SU-DHL-6 (cell line): ENCODE results near the gene NEGR1.

Source experiments
- H2AFZ ChIP-seq: fragments of 200-600 bp; sonication (generic); 2 replicates; pipeline ENCODE4 v1.6.1; 2014; ENCODE audit warnings: low read depth, mild to moderate bottlenecking, moderate library complexity, mixed read lengths, antibody characterized with exemption, low read length; ENCODE audit not compliant: severe bottlenecking
- H3F3A ChIP-seq: fragments of 200-600 bp; shearing (Covaris generic); 2 replicates; pipeline ENCODE4 v1.6.0; 2016; ENCODE audit warnings: antibody characterized with exemption, mild to moderate bottlenecking; ENCODE audit not compliant: insufficient read depth
- H3K27ac ChIP-seq: fragments of 200-600 bp; sonication (generic); 2 replicates; pipeline ENCODE4 v1.5.1; 2016; ENCODE audit warnings: low read depth, mild to moderate bottlenecking, low read length, moderate library complexity, mixed read lengths
- H3K27me3 ChIP-seq: fragments of 200-600 bp; sonication (generic), shearing (Covaris generic); 2 replicates; pipeline ENCODE4 v1.6.0; 2014; ENCODE audit warnings: mild to moderate bottlenecking, low read length
- H3K36me3 ChIP-seq: fragments of 200-600 bp; sonication (generic); 2 replicates; pipeline ENCODE4 v1.6.1; 2014; ENCODE audit warnings: mild to moderate bottlenecking, low read length, mixed read lengths
- H3K4me2 ChIP-seq: fragments of 300-600, 200-600 bp; shearing (Covaris generic), sonication (generic); 2 replicates; pipeline ENCODE4 v1.6.0; 2014; ENCODE audit warnings: low read length, low read depth, mild to moderate bottlenecking; ENCODE audit not compliant: poor library complexity, severe bottlenecking
- H3K4me3 ChIP-seq: fragments of 200-600 bp; sonication (generic); 2 replicates; pipeline ENCODE4 v1.5.1; 2014; ENCODE audit warnings: antibody characterized with exemption, low read length, mild to moderate bottlenecking, mixed read lengths; ENCODE audit not compliant: insufficient read depth, poor library complexity, severe bottlenecking
- H3K79me2 ChIP-seq: fragments of 200-600 bp; sonication (generic); 2 replicates; pipeline ENCODE4 v1.6.1; 2014; ENCODE audit warnings: mild to moderate bottlenecking, low read length, moderate library complexity; ENCODE audit not compliant: insufficient read depth
- H3K9ac ChIP-seq: fragments of 200-600 bp; sonication (generic); 2 replicates; pipeline ENCODE4 v1.7.0; 2014; ENCODE audit warnings: mild to moderate bottlenecking, low read length
- H3K9me2 ChIP-seq: fragments of 200-600 bp; sonication (generic); replicated peaks from 2 replicates; pipeline ENCODE4 v1.6.1; 2014; ENCODE audit warnings: low read length; ENCODE audit not compliant: insufficient read depth
- H3K9me3 ChIP-seq: fragments of 200-600 bp; sonication (generic); 2 replicates; pipeline ENCODE4 v1.6.1; 2014; ENCODE audit warnings: low read length, mixed read lengths; ENCODE audit not compliant: insufficient read depth
- H4K20me1 ChIP-seq: fragments of 200-600 bp; sonication (generic); 2 replicates; pipeline ENCODE4 v1.6.1; 2014; ENCODE audit warnings: low read depth, mild to moderate bottlenecking, antibody characterized with exemption, low read length, moderate library complexity, mixed read lengths
- CTCF ChIP-seq: fragments of 200-600 bp; sonication (generic); IDR thresholded peaks from one replicate; pipeline ENCODE4 v1.5.1; 2017; ENCODE audit warnings: antibody characterized with exemption, mild to moderate bottlenecking, low read length, moderate library complexity; ENCODE audit not compliant: insufficient read depth, poor library complexity, severe bottlenecking
- EZH2phosphoT487 ChIP-seq: fragments of 200-600 bp; sonication (generic), shearing (Covaris generic); conservative IDR thresholded peaks from 2 replicates; pipeline ENCODE4 v1.6.1; 2018; ENCODE audit warnings: mild to moderate bottlenecking, antibody characterized with exemption, low read length, moderate library complexity, mixed read lengths

The NEGR1 gene

GRCh38 chr1:71532343-71532742, 750.0 kb downstream of the NEGR1 start:
- Histone ChIP-seq H3K9ac (no peak overlapping the region), H2AFZ (no peak overlapping the region), H3K9me3 (no peaks in the 10 kb centered on the region), H3F3A (no peaks in the 10 kb centered on the region), H3K79me2 (no peaks in the 10 kb centered on the region), H3K4me3 (no peak overlapping the region), H3K36me3 (no peaks in the 10 kb centered on the region), H4K20me1 (no peaks in the 10 kb centered on the region), H3K27ac (no peak overlapping the region), H3K9me2 (no peaks in the 10 kb centered on the region), H3K27me3 (no peaks in the 10 kb centered on the region), H3K4me2 (no peak overlapping the region)
- TF ChIP-seq CTCF (no peak), EZH2phosphoT487 (no peak)

GRCh38 chr1:71526824-71527223, 755.5 kb downstream of the NEGR1 start:
- H3K27me3 ChIP-seq, result no peaks in the 10 kb centered on the region
- H3K79me2 ChIP-seq, result no peaks in the 10 kb centered on the region
- no peak overlapping the region for H3K27ac ChIP-seq
- no peak for TF ChIP-seq EZH2phosphoT487
- no peak for TF ChIP-seq CTCF
- H3F3A ChIP-seq, result no peaks in the 10 kb centered on the region
- H3K9me2 ChIP-seq, result no peaks in the 10 kb centered on the region
- H3K4me3 ChIP-seq, result no peak overlapping the region
- no peaks in the 10 kb centered on the region for H3K9me3 ChIP-seq
- no peak overlapping the region for H3K4me2 ChIP-seq
- H4K20me1 ChIP-seq, result no peaks in the 10 kb centered on the region
- H3K36me3 ChIP-seq, result no peaks in the 10 kb centered on the region
- H3K9ac ChIP-seq, result no peak overlapping the region
- no peak overlapping the region for H2AFZ ChIP-seq

- Histone ChIP-seq H3K79me2 (no peaks in the 10 kb centered on the region), H3K27ac (no peak overlapping the region)
Measured at GRCh38 chr1:71522721-71523120, 759.6 kb downstream of the NEGR1 start.

More at GRCh38 chr1:71522721-71523120, 759.6 kb downstream of the NEGR1 start:
- Histone ChIP-seq H3F3A (no peaks in the 10 kb centered on the region), H3K36me3 (no peaks in the 10 kb centered on the region), H3K4me2 (no peak overlapping the region), H2AFZ (no peak overlapping the region), H3K9ac (no peak overlapping the region), H4K20me1 (no peaks in the 10 kb centered on the region), H3K27me3 (no peaks in the 10 kb centered on the region), H3K9me2 (no peaks in the 10 kb centered on the region), H3K9me3 (no peaks in the 10 kb centered on the region), H3K4me3 (no peak overlapping the region)
- TF ChIP-seq CTCF (no peak), EZH2phosphoT487 (no peak)
